HepG2 (cell line): Measurements from ENCODE around the gene GARIN3. TPM values are rescaled to one million over a fixed set of nuclear protein-coding genes. Genes with fewer than 3 reads are reported as not detected.

Experiments
- ATAC-seq: fragments of 200-7000 bp; cut with Tn5 transposase; 3 replicates; pipeline ENCODE4 v1.9.1; 2020; ENCODE audit warnings: mild to moderate bottlenecking, moderate library complexity
- BruUV-seq: library from RNA; stranded (reverse); fragments of 400-500 nt; replicated peaks from 2 replicates; lab custom pipeline; 2021; lab: Mats Ljungman, UMichigan
- CTCF ChIA-PET: fragments of 300-600 bp; formaldehyde crosslinking; extraction: SDS; loops from one replicate; lab custom pipeline; 2021; ENCODE audit warnings: low total read pairs, inconsistent platforms, low intra/inter-chr PET ratio; lab: Yijun Ruan, JAX
- POLR2A ChIA-PET: fragments of 350-600 bp; sonication (Branson Sonifier 250); formaldehyde crosslinking; loops from one replicate; lab custom pipeline; 2020; ENCODE audit warnings: antibody characterized with exemption, inconsistent platforms; lab: Yijun Ruan, JAX
- DNase-seq: peaks from one replicate; pipeline ENCODE4 v3.0.0-alpha.2; 2015; ENCODE audit warnings: low spot score
- FAIRE-seq: peaks from 3 replicates; lab custom pipeline; 2011; peaks lifted over from hg19 to GRCh38; lab: Jason Lieb, UNC
- H2AFZ ChIP-seq: one replicate; pipeline ENCODE4 v1.6.1; 2011; ENCODE audit warnings: low read length, inconsistent platforms
- H3K27ac ChIP-seq: fragments of 300-600 bp; 3 replicates; pipeline ENCODE4 v1.8.0; 2011; ENCODE audit warnings: mixed run types, mild to moderate bottlenecking, mixed read lengths, low read length, inconsistent platforms; ENCODE audit not compliant: insufficient read depth; ENCODE audit errors: extremely low read length
- H3K27me3 ChIP-seq, 2 experiments: fragments of 200-600 bp in 1 of 2; 2 replicates in 1 of 2; 3 replicates in 1 of 2; pipeline versions ENCODE4 v1.6.0 to v1.8.0; 2011; ENCODE audit warnings: low read length in 2 of 2, mild to moderate bottlenecking in 2 of 2, moderate library complexity in 2 of 2, inconsistent platforms in 1 of 2; ENCODE audit not compliant: insufficient read depth in 2 of 2, control insufficient read depth in 1 of 2
- H3K36me3 ChIP-seq, 2 experiments: fragments of 200-600 bp in 1 of 2; replicated peaks in 1 of 2; 2 replicates in 1 of 2; 3 replicates in 1 of 2; pipeline versions ENCODE4 v1.5.1 to v1.8.0; 2011; ENCODE audit warnings: low read length in 2 of 2, inconsistent platforms in 1 of 2; ENCODE audit not compliant: insufficient read depth in 2 of 2, control insufficient read depth in 1 of 2
- H3K4me1 ChIP-seq: 2 replicates; pipeline ENCODE4 v1.5.1; 2012; ENCODE audit warnings: low read length, inconsistent platforms; ENCODE audit not compliant: insufficient read depth
- H3K4me2 ChIP-seq: 2 replicates; pipeline ENCODE4 v1.6.0; 2011; ENCODE audit warnings: low read depth, low read length, inconsistent platforms
- H3K4me3 ChIP-seq, 3 experiments: fragments of 200-600 bp in 1 of 3; sonication (generic), shearing (Covaris generic) in 1 of 3; replicated peaks in 1 of 3; 2 replicates each; pipeline ENCODE4 v1.5.1; 2011 to 2016; ENCODE audit warnings: low read length in 3 of 3, inconsistent platforms in 2 of 3, low read depth in 2 of 3, mild to moderate bottlenecking in 2 of 3, control low read depth in 1 of 3, mixed read lengths in 1 of 3; ENCODE audit not compliant: insufficient read depth in 1 of 3
- H3K79me2 ChIP-seq: one replicate; pipeline ENCODE4 v1.6.1; 2011; ENCODE audit warnings: low read length, inconsistent platforms; ENCODE audit not compliant: insufficient read depth
- H3K9ac ChIP-seq: 2 replicates; pipeline ENCODE4 v1.6.0; 2011; ENCODE audit warnings: mild to moderate bottlenecking, low read depth, low read length, inconsistent platforms; ENCODE audit not compliant: insufficient read depth
- H3K9me3 ChIP-seq: 2 replicates; pipeline ENCODE4 v1.5.1; 2012; ENCODE audit warnings: mild to moderate bottlenecking, low read length
- H4K20me1 ChIP-seq: 2 replicates; pipeline ENCODE4 v1.6.0; 2011; ENCODE audit warnings: inconsistent platforms, mild to moderate bottlenecking, low read length, moderate library complexity; ENCODE audit not compliant: insufficient read depth
- CEBPG ChIP-seq: IDR thresholded peaks from 2 replicates; pipeline ENCODE4 v1.6.1; 2016
- CSRNP2 ChIP-seq: sonication (generic); formaldehyde crosslinking; conservative IDR thresholded peaks from 2 replicates; pipeline ENCODE4 v1.8.0; 2022; ENCODE audit warnings: low read depth, missing genetic modification reagents
- HDAC6 ChIP-seq: fragments of 200-600 bp; sonication (generic); IDR thresholded peaks from 2 replicates; pipeline ENCODE4 v1.7.0; 2017; ENCODE audit warnings: mild to moderate bottlenecking, antibody characterized with exemption, low read length, low read depth
- HHEX ChIP-seq: IDR thresholded peaks from 2 replicates; pipeline ENCODE4 v1.6.1; 2016; ENCODE audit warnings: control low read depth
- KLF9 ChIP-seq: IDR thresholded peaks from 2 replicates; pipeline ENCODE4 v1.6.1; 2016; ENCODE audit warnings: low read depth
- PRDM4 ChIP-seq: sonication (generic); formaldehyde crosslinking; IDR thresholded peaks from 2 replicates; pipeline ENCODE4 v1.9.0; 2021; ENCODE audit warnings: missing genetic modification reagents, borderline replicate concordance
- REXO4 ChIP-seq: sonication (generic); formaldehyde crosslinking; IDR thresholded peaks from 2 replicates; pipeline ENCODE4 v1.8.0; 2022; ENCODE audit warnings: missing genetic modification reagents, mild to moderate bottlenecking, borderline replicate concordance
- ZNF225 ChIP-seq: sonication (generic); formaldehyde crosslinking; IDR thresholded peaks from 2 replicates; pipeline ENCODE4 v1.4.0; 2020; ENCODE audit warnings: mild to moderate bottlenecking, missing genetic modification reagents
- ZNF232 ChIP-seq: sonication (generic); formaldehyde crosslinking; IDR thresholded peaks from 2 replicates; pipeline ENCODE4 v1.4.0; 2020; ENCODE audit warnings: missing genetic modification reagents, borderline replicate concordance
- ZNF7 ChIP-seq: IDR thresholded peaks from 2 replicates; pipeline ENCODE4 v1.6.1; 2016; ENCODE audit warnings: missing biosample characterization, missing genetic modification reagents
- ZNF746 ChIP-seq: sonication (generic); formaldehyde crosslinking; IDR thresholded peaks from 2 replicates; pipeline ENCODE4 v1.8.0; 2022; ENCODE audit warnings: mild to moderate bottlenecking, missing genetic modification reagents
- WGBS: methylation state at CpG from one replicate; pipeline ENCODE4 v1.1.6; 2017; ENCODE audit warnings: low lambda C conversion rate; 5-methylcytosine and 5-hydroxymethylcytosine counted together
- in situ Hi-C: cut with HindIII; loops from 2 replicates; pipeline ENCODE4 v1.10.0; 2017; ENCODE audit warnings: low pct_unique_long_range_greater_than_20kb; ENCODE audit not compliant: extremely low pct_ligation_motif_present
- intact Hi-C: fragments of 100-400 bp; cut with micrococcal nuclease; formaldehyde crosslinking; loops from one replicate; pipeline ENCODE4 v1.10.0; 2022; ENCODE audit not compliant: unreplicated experiment
- polyA plus RNA-seq, 8 experiments: library from polyadenylated mRNA; depleted of rRNA in 3 of 8; stranded (reverse) in 7 of 8; unstranded in 1 of 8; fragments of >200 nt; fragmentation: Illumina TruSeq in 4 of 8; extraction: Trizol in 4 of 8; gene quantifications; 2 replicates each; pipeline versions ENCODE4 v1.2.1 to v1.2.3, GENCODE V29; 2011 to 2016; ENCODE audit warnings: low read depth in 4 of 8, missing spikeins in 1 of 8, mixed read lengths in 1 of 8; ENCODE audit not compliant: insufficient read depth in 1 of 8
- total RNA-seq, 5 experiments: library from RNA; depleted of rRNA; stranded (reverse); fragments of >200 nt; fragmentation: Illumina TruSeq; extraction: Trizol; gene quantifications; 2 replicates each; pipeline ENCODE4 v1.2.3, GENCODE V29; 2016; ENCODE audit warnings: low read depth in 1 of 5
- TF ChIP-seq, protein P1 (sequence below): sonication (generic); formaldehyde crosslinking; IDR thresholded peaks from 2 replicates; pipeline ENCODE4 v1.5.1; 2020; ENCODE audit warnings: missing genetic modification reagents, mild to moderate bottlenecking, borderline replicate concordance
- TF ChIP-seq, protein P2 (sequence below): sonication (generic); formaldehyde crosslinking; conservative IDR thresholded peaks from 2 replicates; pipeline ENCODE4 v1.4.0; 2020; ENCODE audit warnings: mild to moderate bottlenecking, missing genetic modification reagents, moderate library complexity
- TF ChIP-seq, protein P3 (sequence below): sonication (generic); formaldehyde crosslinking; IDR thresholded peaks from 2 replicates; pipeline ENCODE4 v1.5.1; 2020; ENCODE audit warnings: missing genetic modification reagents, mild to moderate bottlenecking, borderline replicate concordance

Gene GARIN3
- total and polyA plus RNA-seq, 2 of the 13 experiments (the other 11 are each of a cell fraction or from before 2014, with no cell fraction given), result not detected

DNA sequence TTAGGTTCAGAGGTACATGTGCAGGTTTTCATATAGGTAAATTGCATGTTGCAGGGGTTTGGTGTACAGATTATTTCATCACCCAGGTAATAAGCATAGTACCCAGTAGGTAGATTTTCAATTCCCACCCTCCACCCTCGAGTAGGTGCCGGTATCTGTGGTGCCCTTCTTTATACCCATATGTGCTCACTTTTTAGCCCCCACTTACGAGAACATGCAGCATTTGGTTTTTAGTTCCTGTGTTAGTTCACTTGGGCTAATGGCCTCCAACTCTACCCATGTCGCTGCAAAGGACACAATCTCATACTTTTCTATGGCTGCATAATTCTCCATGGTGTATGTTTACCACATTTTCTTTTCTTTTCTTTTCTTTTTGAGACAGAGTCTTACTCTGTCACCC, 35.8 kb upstream of the GARIN3 start:
- H3K9me3 ChIP-seq, result no peaks in the 10 kb centered on the region
- ChIA-PET CTCF (no interaction called here), POLR2A (no interaction called here)
- no peaks in the 10 kb centered on the region; a peak in 1 of 5 replicates for H3K27me3 ChIP-seq
- no peaks in the 10 kb centered on the region for H4K20me1 ChIP-seq
- FAIRE-seq (no peak), DNase-seq (no peak), ATAC-seq (no peak)
- H3K4me3 ChIP-seq, result no peak overlapping the region
- in situ Hi-C loops, result no loop called here
- intact Hi-C loops, result no loop called here
- no peaks in the 10 kb centered on the region for H3K36me3 ChIP-seq
- no TSS peak for BruUV-seq
- peaks cover 12% of the 10 kb centered on the region for H3K4me1 ChIP-seq
- no peak overlapping the region for H3K9ac ChIP-seq
- 37% methylated on average over 4 of the region's 4 CpGs for WGBS
- no peaks in the 10 kb centered on the region for H3K79me2 ChIP-seq
- H3K27ac ChIP-seq, result no peak overlapping the region
- H2AFZ ChIP-seq, result no peak overlapping the region
- no peak overlapping the region for H3K4me2 ChIP-seq
- TF ChIP-seq, protein P1, sequence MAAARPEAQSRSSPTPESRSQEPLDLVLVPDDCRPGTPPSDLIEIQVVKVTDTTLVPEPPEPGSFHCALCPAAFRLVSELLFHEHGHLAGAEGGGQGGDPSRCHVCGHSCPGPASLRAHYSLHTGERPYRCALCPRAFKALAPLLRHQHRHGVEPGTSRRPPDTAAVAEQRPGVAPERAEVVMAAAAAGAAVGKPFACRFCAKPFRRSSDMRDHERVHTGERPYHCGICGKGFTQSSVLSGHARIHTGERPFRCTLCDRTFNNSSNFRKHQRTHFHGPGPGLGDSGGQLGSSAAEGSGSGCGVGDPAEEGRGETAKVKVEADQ, result no peak
- TF ChIP-seq HDAC6 (no peak), ZNF7 (CRISPR knock-in tag) (no peak), PRDM4 (CRISPR knock-in tag) (no peak), REXO4 (CRISPR knock-in tag) (no peak), KLF9 (CRISPR knock-in tag) (no peak), CEBPG (no peak), ZNF225 (no peak), HHEX (CRISPR knock-in tag) (no peak), ZNF746 (no peak), ZNF232 (CRISPR knock-in tag) (no peak), CSRNP2 (CRISPR knock-in tag) (no peak)
- TF ChIP-seq, protein P2, sequence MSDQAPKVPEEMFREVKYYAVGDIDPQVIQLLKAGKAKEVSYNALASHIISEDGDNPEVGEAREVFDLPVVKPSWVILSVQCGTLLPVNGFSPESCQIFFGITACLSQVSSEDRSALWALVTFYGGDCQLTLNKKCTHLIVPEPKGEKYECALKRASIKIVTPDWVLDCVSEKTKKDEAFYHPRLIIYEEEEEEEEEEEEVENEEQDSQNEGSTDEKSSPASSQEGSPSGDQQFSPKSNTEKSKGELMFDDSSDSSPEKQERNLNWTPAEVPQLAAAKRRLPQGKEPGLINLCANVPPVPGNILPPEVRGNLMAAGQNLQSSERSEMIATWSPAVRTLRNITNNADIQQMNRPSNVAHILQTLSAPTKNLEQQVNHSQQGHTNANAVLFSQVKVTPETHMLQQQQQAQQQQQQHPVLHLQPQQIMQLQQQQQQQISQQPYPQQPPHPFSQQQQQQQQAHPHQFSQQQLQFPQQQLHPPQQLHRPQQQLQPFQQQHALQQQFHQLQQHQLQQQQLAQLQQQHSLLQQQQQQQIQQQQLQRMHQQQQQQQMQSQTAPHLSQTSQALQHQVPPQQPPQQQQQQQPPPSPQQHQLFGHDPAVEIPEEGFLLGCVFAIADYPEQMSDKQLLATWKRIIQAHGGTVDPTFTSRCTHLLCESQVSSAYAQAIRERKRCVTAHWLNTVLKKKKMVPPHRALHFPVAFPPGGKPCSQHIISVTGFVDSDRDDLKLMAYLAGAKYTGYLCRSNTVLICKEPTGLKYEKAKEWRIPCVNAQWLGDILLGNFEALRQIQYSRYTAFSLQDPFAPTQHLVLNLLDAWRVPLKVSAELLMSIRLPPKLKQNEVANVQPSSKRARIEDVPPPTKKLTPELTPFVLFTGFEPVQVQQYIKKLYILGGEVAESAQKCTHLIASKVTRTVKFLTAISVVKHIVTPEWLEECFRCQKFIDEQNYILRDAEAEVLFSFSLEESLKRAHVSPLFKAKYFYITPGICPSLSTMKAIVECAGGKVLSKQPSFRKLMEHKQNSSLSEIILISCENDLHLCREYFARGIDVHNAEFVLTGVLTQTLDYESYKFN, result no peak
- TF ChIP-seq, protein P3, sequence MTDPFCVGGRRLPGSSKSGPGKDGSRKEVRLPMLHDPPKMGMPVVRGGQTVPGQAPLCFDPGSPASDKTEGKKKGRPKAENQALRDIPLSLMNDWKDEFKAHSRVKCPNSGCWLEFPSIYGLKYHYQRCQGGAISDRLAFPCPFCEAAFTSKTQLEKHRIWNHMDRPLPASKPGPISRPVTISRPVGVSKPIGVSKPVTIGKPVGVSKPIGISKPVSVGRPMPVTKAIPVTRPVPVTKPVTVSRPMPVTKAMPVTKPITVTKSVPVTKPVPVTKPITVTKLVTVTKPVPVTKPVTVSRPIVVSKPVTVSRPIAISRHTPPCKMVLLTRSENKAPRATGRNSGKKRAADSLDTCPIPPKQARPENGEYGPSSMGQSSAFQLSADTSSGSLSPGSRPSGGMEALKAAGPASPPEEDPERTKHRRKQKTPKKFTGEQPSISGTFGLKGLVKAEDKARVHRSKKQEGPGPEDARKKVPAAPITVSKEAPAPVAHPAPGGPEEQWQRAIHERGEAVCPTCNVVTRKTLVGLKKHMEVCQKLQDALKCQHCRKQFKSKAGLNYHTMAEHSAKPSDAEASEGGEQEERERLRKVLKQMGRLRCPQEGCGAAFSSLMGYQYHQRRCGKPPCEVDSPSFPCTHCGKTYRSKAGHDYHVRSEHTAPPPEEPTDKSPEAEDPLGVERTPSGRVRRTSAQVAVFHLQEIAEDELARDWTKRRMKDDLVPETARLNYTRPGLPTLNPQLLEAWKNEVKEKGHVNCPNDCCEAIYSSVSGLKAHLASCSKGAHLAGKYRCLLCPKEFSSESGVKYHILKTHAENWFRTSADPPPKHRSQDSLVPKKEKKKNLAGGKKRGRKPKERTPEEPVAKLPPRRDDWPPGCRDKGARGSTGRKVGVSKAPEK (CRISPR knock-in tag), result no peak
